ENCODE data around the gene FGD5.

Gene FGD5

GRCh38 chr3:14823910-14824629, 5.3 kb downstream of the FGD5 start:
- TF ChIP-seq CTCF (IDR thresholded peaks at IDR 0.05; ENCODE audit: low read depth, low read length), result no peak
- no peak overlapping the region for H3K4me3 ChIP-seq (ENCODE audit: low read depth, low read length)

GRCh38 chr3:14824646-14825045, 5.9 kb downstream of the FGD5 start:
- no peak overlapping the region for H3K4me3 ChIP-seq (ENCODE audit: low read depth, low read length)

GRCh38 chr3:14826069-14826468, 7.3 kb downstream of the FGD5 start:
- no peak overlapping the region for H3K4me3 ChIP-seq (ENCODE audit: low read depth, low read length)
- TF ChIP-seq CTCF (IDR thresholded peaks at IDR 0.05; ENCODE audit: low read depth, low read length), result no peak

More at GRCh38 chr3:14824646-14825045, 5.9 kb downstream of the FGD5 start:
- TF ChIP-seq CTCF (IDR thresholded peaks at IDR 0.05; ENCODE audit: low read depth, low read length), result no peak

- no peak for TF ChIP-seq CTCF (IDR thresholded peaks at IDR 0.05; ENCODE audit: low read depth, low read length)
- H3K4me3 ChIP-seq (ENCODE audit: low read depth, low read length), result no peak overlapping the region
These were observed 9.0 kb downstream of the FGD5 start for GRCh38 chr3:14827776-14828175.

GRCh38 chr3:14829811-14830210, 11.0 kb downstream of the FGD5 start:
- TF ChIP-seq CTCF (IDR thresholded peaks at IDR 0.05; ENCODE audit: low read depth, low read length), result no peak

GRCh38 chr3:14831916-14832450, 13.2 kb downstream of the FGD5 start:
- no peak for TF ChIP-seq CTCF (IDR thresholded peaks at IDR 0.05; ENCODE audit: low read depth, low read length)
- no peak overlapping the region for H3K4me3 ChIP-seq (ENCODE audit: low read depth, low read length)

More at GRCh38 chr3:14829811-14830210, 11.0 kb downstream of the FGD5 start:
- H3K4me3 ChIP-seq (ENCODE audit: low read depth, low read length), result no peak overlapping the region

DNA sequence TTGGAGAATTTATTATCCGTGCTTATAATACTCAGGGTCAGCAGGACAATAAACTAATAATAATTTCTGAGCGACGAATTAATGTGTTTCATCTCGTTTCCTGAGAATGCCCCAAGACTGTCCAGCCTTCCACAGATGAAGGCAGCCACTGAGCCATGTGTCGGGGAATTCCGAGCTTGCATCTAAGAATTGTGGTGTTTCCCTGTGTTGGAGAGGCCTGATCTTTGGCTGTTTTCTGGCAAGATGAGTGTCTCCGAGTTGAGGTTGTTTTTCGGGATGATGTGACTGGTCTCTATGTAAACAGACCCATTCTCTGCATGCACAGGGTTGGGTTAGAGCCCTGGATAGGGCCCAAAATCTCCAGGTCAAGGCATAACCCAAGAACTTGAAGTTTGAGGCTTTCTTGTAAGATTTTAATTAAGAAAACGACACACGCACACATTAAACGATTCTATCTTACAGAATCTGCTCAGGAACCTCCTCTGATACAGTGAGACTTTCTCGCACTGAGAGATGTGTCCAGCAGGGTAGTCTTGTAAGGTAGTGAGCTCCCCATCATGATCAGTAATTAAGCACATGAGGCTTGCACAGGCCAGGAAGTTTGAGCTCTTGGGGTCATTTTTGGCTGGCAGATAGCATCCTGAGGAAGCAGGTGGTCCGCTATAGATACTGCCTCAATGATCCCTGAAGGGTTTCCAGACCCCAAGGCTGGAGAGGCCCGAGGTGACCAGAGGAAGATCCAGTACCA, 14.4 kb downstream of the FGD5 start:
- no peak overlapping the region for H3K4me3 ChIP-seq (ENCODE audit: low read depth, low read length)
- TF ChIP-seq CTCF (IDR thresholded peaks at IDR 0.05; ENCODE audit: low read depth, low read length), result no peak

All from WI38 (cell line).